Vagina (tissue), 2 donors: ENCODE data around the gene GEMIN7. TPM values are rescaled to one million over a fixed set of nuclear protein-coding genes. Genes with fewer than 3 reads are reported as not detected.

ENCODE experiments used
- DNase-seq, 2 donors: peaks; one replicate each; pipeline ENCODE4 v3.0.0-alpha.2; 2017; ENCODE audit errors: extremely low spot score in 2 of 2
- H3K27ac ChIP-seq: fragments of 200-600 bp; sonication (generic); one replicate; pipeline ENCODE4 v1.5.1; 2019
- H3K27me3 ChIP-seq: fragments of 200-600 bp; sonication (generic); one replicate; pipeline ENCODE4 v1.5.1; 2019
- H3K36me3 ChIP-seq, 2 donors: fragments of 200-600 bp; sonication (generic); one replicate each; pipeline ENCODE4 v1.5.1; 2017 to 2019
- H3K4me1 ChIP-seq: fragments of 200-600 bp; sonication (generic); one replicate; pipeline ENCODE4 v1.5.1; 2019
- H3K4me3 ChIP-seq, 2 donors: fragments of 200-600 bp; sonication (generic); 1 replicate in 1 of 2; 2 replicates in 1 of 2; pipeline ENCODE4 v1.5.1; 2016 to 2019
- H3K9me3 ChIP-seq: fragments of 200-600 bp; sonication (generic); one replicate; pipeline ENCODE4 v1.5.1; 2019
- POLR2A ChIP-seq, 2 donors: fragments of 450-650 bp; IDR thresholded peaks; one replicate each; pipeline ENCODE4 v1.6.1; 2017; ENCODE audit warnings: antibody characterized with exemption in 2 of 2, mild to moderate bottlenecking in 2 of 2, moderate library complexity in 2 of 2
- POLR2AphosphoS5 ChIP-seq, 2 donors: sonication (generic); formaldehyde crosslinking; IDR thresholded peaks; one replicate each; pipeline ENCODE4 v1.9.0; 2017; ENCODE audit warnings: antibody characterized with exemption in 2 of 2, mild to moderate bottlenecking in 2 of 2, low read depth in 1 of 2; ENCODE audit not compliant: insufficient read depth in 1 of 2
- intact Hi-C: fragments of 100-400 bp; cut with DNase I; formaldehyde crosslinking; loops from one replicate; pipeline ENCODE4 v1.15.1; 2023
- total RNA-seq: library from RNA; depleted of rRNA; stranded (reverse); fragments of >200 nt; gene quantifications from one replicate; pipeline ENCODE4 v1.2.3, GENCODE V29; 2016
- TF ChIP-seq, protein P1 (sequence below), 3 experiments: fragments of 450-650 bp in 2 of 3; fragments of 200-600 bp in 1 of 3; sonication (generic) in 1 of 3; IDR thresholded peaks; one replicate each; pipeline ENCODE4 v1.5.1; 2017 to 2019; ENCODE audit warnings: antibody characterized with exemption in 3 of 3, mild to moderate bottlenecking in 2 of 3, moderate library complexity in 2 of 3

GEMIN7 gene
- total RNA-seq, 1 donor from 2014 or later, result 42.0 TPM

DNA sequence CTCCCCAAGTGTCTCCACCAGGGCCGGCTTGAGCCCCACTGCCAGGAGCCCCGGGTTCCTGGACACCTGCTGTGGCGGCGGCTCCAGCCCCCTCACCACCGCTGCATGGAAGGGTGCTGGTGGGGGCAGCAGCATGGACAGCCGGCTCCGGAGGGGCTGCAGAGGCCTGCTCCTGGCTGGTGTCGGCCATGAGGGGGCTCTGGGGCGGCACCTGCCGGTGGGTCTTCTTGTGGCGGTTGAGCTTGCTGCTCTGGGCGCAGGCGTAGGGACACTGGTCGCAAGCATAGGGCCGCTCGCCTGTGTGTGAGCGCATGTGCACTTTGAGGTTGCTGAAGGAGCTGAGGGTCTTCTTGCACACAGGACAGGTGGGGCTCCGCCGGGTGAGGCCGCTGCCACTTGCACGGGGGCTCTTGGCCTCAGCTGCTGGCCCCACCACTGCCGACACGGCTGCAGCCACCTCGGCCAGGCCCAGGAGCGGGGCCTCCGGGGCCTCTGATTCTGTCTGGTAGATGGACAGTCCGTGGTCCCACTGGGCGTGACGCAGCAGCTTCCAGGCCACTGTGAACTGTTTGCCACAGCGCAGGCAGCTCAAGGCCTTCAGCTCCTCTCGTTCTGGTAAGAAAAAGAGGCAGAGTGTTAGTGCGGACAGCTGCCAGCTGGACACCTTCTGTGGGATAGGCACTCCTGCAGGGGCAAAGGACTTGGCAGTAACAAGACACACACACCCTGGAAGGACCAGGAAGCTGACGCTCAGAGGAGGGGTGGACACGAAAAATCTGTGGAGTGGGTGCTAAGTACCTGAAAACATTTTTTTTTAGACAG, 6.9 kb upstream of the GEMIN7 start:
- H3K36me3 ChIP-seq, result peaks cover 7 to 48% of the 10 kb centered on the region in 2 donors
- no peaks in the 10 kb centered on the region for H3K9me3 ChIP-seq
- DNase-seq, result no peak
- no peak overlapping the region for H3K27ac ChIP-seq
- no peak overlapping the region for H3K4me3 ChIP-seq
- intact Hi-C loops, result no loop called here
- H3K27me3 ChIP-seq, result no peaks in the 10 kb centered on the region
- no peak for TF ChIP-seq POLR2AphosphoS5 (IDR thresholded peaks at IDR 0.05; ENCODE audit: insufficient read depth in 1 of 2, low read depth in 1 of 2)
- TF ChIP-seq, protein P1, sequence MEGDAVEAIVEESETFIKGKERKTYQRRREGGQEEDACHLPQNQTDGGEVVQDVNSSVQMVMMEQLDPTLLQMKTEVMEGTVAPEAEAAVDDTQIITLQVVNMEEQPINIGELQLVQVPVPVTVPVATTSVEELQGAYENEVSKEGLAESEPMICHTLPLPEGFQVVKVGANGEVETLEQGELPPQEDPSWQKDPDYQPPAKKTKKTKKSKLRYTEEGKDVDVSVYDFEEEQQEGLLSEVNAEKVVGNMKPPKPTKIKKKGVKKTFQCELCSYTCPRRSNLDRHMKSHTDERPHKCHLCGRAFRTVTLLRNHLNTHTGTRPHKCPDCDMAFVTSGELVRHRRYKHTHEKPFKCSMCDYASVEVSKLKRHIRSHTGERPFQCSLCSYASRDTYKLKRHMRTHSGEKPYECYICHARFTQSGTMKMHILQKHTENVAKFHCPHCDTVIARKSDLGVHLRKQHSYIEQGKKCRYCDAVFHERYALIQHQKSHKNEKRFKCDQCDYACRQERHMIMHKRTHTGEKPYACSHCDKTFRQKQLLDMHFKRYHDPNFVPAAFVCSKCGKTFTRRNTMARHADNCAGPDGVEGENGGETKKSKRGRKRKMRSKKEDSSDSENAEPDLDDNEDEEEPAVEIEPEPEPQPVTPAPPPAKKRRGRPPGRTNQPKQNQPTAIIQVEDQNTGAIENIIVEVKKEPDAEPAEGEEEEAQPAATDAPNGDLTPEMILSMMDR (IDR thresholded peaks at IDR 0.05), result no peak
- no peak for TF ChIP-seq POLR2A (IDR thresholded peaks at IDR 0.05)
- peaks cover 39% of the 10 kb centered on the region for H3K4me1 ChIP-seq

DNA sequence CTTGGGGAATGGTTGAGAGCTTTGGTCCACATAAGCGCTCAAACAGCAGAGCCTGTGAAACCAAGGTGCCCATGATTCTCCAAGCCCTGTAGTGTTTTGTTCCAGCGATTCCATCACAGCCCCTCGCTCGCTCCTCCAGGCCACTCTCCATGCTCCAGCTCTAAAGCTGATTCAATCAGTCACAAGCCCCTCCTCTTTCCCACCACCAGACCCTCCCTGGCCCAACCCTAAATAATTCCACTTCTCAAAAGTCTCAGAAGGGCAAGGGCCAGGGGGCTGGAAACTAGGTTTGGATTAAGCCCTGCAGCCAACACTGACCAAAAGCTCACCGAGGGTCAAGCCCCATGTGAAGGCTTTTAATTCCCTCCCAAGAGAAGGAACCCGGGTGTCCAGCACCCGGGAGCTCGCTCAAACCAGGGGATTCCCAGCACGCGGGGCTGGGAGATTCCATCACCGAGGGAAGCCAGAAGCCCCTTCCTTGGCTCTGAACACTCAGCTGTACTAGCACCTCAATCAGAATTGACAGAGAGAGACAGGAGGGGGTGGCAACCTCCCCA, 4.2 kb upstream of the GEMIN7 start:
- H3K27me3 ChIP-seq, result no peaks in the 10 kb centered on the region
- H3K4me3 ChIP-seq, result peak overlapping the region; percentile 56 to 63
- peaks cover 55% of the 10 kb centered on the region for H3K4me1 ChIP-seq
- TF ChIP-seq, protein P1 (IDR thresholded peaks at IDR 0.05), result no peak
- TF ChIP-seq POLR2A (IDR thresholded peaks at IDR 0.05) (no peak), POLR2AphosphoS5 (IDR thresholded peaks at IDR 0.05; ENCODE audit: insufficient read depth in 1 of 2, low read depth in 1 of 2) (no peak)
- peak overlapping the region; percentile 66 for H3K27ac ChIP-seq
- no peaks in the 10 kb centered on the region for H3K9me3 ChIP-seq
- peaks cover 7 to 23% of the 10 kb centered on the region in 2 donors for H3K36me3 ChIP-seq
- DNase-seq, result no peak
- intact Hi-C loops, result no loop called here

DNA sequence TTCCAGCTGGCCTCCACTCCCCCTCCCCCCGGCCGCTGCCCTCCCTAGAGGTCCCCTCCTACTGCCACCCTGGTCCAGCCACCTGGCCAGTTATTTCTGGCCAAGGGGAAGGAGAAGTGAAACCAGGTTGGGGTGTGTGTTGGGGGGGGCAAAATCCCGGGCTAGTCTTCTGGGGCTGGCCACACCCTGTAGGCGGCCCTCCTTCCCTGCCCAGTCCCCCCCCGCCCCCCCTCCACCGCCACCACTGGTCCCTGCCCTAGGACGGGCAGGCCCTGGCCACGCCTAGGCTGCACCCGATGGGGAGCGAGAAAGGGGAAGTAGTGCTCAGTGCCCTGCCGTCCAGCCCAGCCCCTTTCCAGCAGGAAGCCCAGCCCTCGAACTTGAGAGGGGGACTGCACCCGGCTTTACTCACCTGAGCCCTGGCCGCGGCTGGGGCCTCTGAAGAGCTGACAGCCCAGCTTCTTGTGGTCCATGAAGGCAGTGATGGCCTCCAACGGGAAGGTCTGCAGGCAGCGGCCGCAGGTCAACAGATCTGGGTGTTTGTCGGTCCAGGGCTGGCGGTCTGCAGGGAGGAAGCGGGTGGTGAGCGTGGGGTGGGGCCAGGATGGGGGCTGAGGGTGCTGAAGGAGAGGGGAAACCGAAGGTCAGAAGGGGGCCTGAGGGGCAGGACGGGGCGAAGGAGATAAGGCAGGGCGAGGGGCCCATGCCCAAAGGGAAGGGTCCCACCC, 3.6 kb upstream of the GEMIN7 start:
- peaks cover 61% of the 10 kb centered on the region for H3K4me1 ChIP-seq
- DNase-seq, result no peak

DNA sequence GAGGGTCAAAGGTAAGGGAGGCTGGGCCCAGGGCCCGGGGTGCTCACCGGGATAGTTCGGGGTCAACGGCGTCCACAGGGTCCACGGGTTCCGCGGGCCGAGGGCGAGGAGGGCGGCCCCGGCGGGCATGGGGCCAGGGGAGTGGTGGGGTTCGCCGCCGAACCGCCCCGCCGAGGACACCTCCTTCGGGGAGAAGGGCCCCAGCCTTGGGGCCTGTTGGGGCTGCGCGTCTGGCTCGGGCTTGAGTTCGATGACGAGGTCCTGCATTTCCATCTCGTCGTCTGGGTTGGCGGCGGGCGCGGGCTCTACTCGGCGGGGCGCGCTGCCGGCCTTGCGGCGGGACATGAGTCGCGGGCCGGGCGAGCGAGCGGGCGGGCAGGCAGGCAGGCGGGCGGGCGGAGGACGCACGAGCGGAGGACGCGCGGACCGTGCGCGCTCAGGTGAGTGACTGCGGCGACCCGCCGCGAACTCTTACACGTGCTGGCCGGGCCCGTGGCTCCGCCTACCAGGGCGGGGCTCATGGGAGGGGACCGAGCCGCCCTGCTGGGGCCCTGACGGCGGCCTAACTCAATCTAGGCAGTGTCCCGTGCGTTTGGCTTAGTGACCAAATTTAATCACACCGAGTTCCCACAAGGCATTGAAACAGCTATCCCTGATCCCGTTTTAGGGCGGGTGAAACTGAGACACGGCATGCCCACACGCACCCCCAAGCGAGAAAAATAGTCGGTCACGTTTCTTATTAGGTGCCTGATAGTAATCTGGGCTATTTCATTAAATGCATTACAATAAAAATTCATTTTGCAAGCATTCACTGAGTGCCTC, 2.8 kb upstream of the GEMIN7 start, which contains the start of gene ZNF296:
TSS of gene ZNF296 (minus strand) at position 450 of the 822 bp plus-strand sequence. CDS start at position 345, 105 bp downstream.
- Histone ChIP-seq H3K4me1 (peaks cover 61% of the 10 kb centered on the region), H3K9me3 (no peaks in the 10 kb centered on the region), H3K36me3 (peaks cover 0 to 9% of the 10 kb centered on the region in 2 donors), H3K27ac (peak within 1 kb of the TSS; percentile 66), H3K27me3 (no peaks in the 10 kb centered on the region), H3K4me3 (peak within 1 kb of the TSS; percentile 56 to 63)
- DNase-seq, result no peak
- intact Hi-C loops, result no loop called here
- TF ChIP-seq POLR2A (IDR thresholded peaks at IDR 0.05) (peak in 1 of 2 donors; percentile 60), POLR2AphosphoS5 (IDR thresholded peaks at IDR 0.05; ENCODE audit: insufficient read depth in 1 of 2, low read depth in 1 of 2) (peak; percentile 32 to 44)
- TF ChIP-seq, protein P1 (IDR thresholded peaks at IDR 0.05), result no peak

More for the DNA sequence above, 3.6 kb upstream of the GEMIN7 start:
- H3K36me3 ChIP-seq, result peaks cover 4 to 16% of the 10 kb centered on the region in 2 donors
- H3K9me3 ChIP-seq, result no peaks in the 10 kb centered on the region
- intact Hi-C loops, result no loop called here
- TF ChIP-seq, protein P1 (IDR thresholded peaks at IDR 0.05), result no peak
- TF ChIP-seq POLR2A (IDR thresholded peaks at IDR 0.05) (no peak), POLR2AphosphoS5 (IDR thresholded peaks at IDR 0.05; ENCODE audit: insufficient read depth in 1 of 2, low read depth in 1 of 2) (peak in 1 of 2 donors; percentile 44)
- peak overlapping the region; percentile 66 for H3K27ac ChIP-seq
- H3K27me3 ChIP-seq, result no peaks in the 10 kb centered on the region
- H3K4me3 ChIP-seq, result peak overlapping the region; percentile 56 to 63
